CD4-positive, alpha-beta T cell treated with Interleukin-21 for 1 hour (primary cell): Measurements from ENCODE around the gene TOR2A.
"Not testable (repeated sequence)": the region's sequence is repeated elsewhere in the genome, so short reads cannot be mapped to it uniquely, and the experiment has no call there.

ENCODE experiments used
- DNase-seq: peaks from one replicate; pipeline ENCODE4 v3.0.0-alpha.2; 2020

TOR2A gene

GRCh38 chr9:127768698-127769097 is 33.6 kb upstream of the TOR2A start:
- no peak for DNase-seq

GRCh38 chr9:127767909-127768331 is 32.8 kb upstream of the TOR2A start:
- DNase-seq = no peak

DNA sequence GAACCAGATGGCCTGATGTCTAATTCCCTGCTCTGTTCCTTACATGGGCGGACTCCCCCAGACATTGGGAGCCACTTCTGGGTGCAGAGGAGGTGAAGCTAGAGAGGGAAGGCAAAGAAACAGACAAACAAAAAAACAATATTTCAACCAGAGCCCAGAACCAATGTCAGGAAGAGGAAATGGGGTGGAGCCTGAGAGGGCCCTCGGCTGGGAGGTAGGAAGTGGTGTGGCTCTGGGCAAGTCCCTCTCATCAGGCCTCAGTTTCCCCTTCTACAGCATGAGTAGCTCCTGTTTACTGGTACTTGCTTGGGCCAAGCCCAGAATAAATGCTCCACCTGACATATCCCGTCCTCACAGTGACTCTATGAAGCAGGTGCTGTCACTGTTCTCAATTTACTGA is 32.3 kb upstream of the TOR2A start:
- DNase-seq = peak; percentile 32

GRCh38 chr9:127765418-127765817 is 30.3 kb upstream of the TOR2A start:
- no peak for DNase-seq

GRCh38 chr9:127763918-127764384 is 28.9 kb upstream of the TOR2A start:
- peak; percentile 31 for DNase-seq

DNA sequence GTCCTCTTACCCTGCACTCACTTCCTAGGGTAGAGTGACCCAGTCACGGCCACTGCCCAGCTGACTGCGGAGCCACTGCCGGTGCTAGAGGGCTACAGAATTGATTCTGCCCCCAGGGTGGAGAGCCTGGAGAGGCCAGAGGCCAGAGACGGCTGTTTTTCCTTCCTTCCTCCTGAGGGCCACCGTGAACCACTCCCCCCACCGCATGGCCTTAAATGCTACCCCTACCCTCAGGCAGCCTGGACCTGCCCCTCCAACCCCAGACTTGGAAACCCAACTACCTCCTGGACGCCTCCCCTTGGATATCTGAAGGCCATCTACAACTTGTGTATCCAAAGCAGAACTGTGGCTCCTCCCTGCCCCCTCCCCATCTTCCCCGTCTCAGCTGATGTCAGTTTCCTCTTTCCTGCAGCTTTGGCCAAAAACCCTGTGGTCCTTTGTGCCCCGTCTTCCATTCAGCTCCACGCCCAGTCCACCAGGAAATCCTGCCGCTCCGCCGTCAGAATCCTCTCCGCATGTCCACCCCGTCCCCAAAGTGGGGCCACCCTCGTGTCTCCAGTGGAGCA is 27.1 kb upstream of the TOR2A start:
- no peak for DNase-seq

DNA sequence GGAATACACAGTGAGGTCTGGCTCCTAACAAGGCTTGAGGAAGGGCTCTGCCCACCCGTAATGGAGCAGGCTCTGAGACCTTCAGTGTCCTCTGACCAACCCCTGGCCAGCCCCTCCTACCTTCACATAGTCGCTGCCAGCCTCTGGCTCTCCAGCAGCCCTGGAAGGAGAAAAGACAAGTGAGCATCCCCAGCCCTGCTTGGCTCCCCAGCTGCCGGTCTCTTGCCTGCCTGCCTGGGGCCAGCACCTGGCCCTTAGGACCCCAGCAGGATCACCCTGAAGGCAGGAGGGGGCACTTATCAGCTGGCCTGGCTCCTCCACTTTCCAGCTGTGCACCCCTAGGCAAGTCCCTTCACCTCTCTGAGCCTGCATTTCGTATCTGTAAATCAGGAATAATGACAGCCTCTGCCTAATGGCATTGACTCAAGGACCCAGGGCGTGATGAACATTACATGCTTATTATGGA is 26.4 kb upstream of the TOR2A start:
- no peak for DNase-seq

GRCh38 chr9:127761061-127761460 is 26.0 kb upstream of the TOR2A start:
- DNase-seq = no peak

DNA sequence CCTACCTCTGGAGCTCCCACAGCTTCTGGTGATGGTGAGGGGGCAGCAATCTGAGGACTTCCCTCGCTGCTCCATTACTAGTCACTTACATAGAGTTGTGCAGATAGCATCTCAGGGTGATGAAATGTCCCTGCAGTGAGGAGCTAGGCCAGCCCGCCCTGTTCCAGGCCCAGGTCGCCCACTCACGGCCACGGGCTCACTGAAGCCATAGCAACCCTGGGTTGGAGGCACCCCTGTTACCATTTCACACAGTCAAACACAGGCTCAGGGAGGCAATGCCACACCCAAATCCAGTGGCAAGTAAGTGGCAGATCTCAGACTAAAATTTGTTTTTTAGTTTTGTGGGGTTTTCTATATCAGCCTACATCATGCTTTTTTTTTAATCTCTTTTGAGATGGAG is 23.7 kb upstream of the TOR2A start:
- DNase-seq = no peak

- not testable (repeated sequence) for DNase-seq
Measured at GRCh38 chr9:127756776-127757175, 21.7 kb upstream of the TOR2A start.

DNA sequence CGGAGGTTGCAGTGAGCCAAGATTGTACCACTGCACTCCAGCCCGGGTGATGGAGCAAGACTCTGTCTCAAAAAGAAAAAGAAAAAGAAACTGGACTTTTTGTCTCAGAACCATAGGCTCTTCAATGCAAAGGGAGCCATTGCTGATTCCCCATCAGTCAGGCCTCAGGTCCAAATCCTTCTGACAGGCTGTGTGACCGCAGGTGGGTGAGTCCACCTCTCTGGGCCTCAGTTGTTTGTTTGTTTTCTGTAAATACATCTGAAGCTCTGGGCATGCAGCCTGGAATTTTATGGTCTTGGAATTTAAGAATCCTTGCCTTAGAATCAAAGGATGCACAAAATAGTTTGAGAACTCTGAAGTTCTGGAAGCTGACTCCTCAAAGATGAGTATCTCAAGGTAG is 21.1 kb upstream of the TOR2A start:
- no peak for DNase-seq

DNA sequence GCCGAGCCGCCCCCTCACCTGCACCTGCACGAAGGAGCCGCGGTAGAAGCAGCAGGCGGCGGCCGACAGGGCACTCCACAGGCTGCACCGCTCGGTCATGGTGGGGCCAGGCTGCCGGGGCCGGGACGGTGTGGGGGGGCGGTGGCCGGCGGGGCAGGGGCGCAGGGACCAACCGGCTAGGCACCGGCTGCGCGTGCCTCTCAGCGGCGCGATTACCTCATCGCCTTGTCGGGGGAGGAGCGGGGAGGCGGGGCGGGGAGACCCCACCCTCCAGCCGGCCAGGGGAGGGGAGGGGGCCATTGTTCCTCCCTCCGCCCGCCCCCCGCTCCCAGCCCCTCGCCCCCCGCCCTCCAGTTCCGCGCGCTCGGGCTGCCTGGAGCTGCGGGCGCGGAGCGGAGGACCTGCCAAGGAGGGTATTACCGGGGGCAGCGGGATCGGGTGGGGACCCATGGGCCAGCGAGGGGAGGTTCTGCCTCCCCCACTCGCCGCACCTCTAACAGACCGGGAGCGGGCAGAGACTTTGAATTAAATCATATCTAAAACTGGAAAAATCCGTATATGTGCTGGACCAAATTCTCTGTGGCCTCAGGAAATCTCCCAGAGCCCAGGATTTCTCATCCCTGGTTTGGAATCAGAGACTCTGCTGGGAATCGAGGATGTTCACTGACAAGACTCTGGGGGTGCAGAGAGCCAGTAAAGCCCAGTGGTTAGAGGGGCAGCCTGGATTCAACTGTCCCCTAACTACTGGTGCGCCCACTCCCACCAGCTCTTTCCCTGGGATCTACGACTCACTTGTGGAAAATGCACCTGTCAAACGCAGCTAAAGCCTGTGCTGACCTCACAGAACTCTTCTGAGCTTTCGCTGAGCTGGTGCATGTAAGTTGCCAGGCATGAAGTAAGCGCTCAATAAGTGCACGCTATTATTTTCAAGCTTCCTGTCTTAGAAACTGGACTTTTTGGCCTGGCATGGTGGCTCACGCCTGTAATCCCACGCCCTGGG is 20.3 kb upstream of the TOR2A start:
- DNase-seq = no peak

DNA sequence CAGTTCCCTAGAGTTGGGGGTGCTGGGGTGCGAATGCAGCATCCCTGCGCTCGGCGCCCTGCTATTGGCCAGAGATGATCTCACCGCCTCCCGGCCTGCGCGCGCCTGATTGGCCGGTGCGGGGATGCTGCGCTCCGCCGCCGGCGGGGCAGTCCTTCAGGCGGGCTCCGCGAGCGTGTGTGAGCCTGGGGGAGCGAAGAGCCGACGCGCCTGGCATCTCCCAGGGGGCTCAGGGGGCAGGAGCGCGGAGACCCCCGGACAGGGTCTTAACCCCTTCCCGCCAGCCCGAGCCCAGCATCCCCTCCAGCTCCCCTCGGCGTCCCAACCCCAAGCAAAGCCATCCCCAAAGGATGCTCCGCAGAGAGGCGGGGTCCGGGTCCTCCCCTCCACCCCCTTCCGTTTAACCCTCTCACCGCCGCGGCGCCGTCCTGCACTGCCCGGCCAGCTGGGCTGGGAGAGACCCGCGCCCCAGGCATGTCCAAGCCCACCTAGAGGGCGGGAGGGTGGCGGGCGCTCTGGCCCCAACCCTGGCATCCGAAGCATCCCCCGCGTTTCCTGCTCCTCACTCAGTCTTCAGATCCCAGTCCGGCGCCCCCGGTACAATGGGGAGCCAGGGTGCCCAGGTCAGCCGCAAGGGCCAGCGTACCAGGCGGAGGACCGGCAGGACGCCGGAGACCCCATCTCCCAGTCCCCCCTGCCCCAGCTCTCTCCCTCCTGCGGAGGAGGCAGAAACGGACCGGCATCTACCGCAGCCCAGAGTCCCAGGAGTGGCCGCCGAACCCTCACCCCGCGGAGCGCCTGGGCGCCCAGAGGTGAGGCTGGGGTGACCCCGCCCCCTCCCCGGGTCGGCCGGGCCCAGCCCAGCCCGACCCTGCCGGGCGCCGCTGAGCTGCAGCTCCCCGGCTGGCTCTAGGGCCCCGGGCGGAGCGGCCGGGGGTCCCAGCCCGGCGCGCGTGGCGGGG is 19.3 kb upstream of the TOR2A start:
- DNase-seq = no peak

DNA sequence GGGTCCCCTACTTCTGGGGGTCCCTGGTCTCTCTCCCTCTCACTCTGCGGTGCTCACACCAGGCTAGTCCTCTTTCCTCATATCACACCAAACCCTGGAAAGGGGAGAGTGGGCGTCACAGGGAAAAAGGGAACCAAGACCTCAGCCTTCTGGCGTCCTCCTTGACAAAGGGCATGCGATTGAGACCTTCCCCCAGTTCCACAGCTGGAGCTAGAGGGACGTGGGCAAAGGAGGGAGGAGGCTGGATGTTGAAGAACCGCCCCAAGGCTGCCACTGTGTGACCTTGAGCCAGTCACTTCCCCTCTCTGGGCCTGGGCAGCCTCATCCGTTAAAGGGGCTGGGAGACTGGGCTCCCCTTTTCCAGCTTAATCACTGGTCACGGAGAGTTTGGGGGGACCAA is 18.5 kb upstream of the TOR2A start:
- no peak for DNase-seq

- DNase-seq = no peak
Measured at GRCh38 chr9:127753148-127753547, 18.1 kb upstream of the TOR2A start.

DNA sequence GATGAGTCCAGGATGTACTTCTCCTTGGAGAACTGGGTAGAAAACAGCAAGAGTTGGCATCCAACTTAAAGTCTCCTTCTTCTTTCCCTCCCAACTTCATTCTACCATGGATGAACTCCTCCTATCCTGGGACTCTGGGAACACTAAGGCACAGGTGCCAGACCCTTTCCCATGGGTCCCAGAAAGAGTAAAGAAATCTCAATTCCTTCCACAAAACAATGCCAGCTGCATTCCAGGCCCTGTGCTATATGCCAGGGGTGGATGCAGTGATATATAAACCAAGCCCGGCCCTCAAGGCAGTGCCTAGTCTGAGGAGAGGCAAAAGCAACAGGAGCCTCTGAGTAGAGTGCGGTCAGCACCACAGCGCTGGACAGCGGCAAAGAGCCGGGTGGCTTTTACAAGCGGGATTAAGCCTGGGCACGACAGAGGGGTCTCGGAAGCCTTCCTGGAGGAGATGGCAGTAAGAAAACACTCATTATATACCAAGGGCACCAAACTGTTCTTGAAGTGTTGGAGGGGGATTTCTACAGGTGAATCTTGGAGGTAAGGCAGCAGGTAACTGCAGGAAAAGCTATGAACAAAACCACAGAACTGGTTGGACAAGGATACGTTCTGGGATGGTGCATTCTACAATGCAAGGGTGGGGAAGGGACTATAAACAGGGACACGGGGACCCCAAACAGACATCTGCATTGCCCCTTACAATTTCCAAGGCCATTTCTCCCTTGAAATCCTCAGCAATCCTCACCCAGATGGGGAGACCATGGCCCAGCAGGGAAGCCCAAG is 16.4 kb upstream of the TOR2A start:
- DNase-seq = no peak

DNA sequence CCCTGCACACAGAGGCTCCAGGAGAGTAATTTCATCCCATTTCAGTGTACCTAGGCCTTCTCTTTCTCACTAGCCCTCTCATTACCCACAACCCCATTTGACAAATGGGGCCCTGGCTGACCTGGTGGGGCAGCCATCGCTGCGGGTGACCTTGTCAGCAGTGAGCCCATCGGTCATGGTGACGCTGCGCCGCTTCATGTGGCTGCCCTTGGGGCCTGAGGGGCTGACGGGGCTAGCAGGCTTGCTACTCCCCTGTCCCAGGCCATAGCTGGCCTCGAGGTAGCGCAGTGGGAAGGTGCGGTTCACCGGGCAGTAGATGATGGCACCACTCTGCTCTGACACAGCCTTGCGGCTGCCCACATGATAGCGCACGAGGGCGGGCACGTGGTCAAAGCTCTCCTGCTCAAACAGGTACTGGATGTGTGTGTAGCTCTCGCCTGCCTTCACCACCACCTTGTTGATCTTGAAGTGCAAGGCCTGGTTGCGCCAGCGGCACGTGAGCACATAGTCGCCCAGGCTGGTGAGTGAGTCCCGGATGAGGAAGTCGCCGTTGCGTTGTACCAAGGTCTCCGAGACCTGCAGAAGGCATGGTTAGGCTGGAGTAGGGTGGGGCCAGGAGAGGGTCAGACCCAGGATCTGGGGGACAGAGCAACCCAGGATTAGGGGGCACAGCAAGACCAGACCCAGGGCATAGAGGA is 14.1 kb upstream of the TOR2A start:
- no peak for DNase-seq

GRCh38 chr9:127746959-127747569 is 12.0 kb upstream of the TOR2A start:
- DNase-seq = peak; percentile 50

DNA sequence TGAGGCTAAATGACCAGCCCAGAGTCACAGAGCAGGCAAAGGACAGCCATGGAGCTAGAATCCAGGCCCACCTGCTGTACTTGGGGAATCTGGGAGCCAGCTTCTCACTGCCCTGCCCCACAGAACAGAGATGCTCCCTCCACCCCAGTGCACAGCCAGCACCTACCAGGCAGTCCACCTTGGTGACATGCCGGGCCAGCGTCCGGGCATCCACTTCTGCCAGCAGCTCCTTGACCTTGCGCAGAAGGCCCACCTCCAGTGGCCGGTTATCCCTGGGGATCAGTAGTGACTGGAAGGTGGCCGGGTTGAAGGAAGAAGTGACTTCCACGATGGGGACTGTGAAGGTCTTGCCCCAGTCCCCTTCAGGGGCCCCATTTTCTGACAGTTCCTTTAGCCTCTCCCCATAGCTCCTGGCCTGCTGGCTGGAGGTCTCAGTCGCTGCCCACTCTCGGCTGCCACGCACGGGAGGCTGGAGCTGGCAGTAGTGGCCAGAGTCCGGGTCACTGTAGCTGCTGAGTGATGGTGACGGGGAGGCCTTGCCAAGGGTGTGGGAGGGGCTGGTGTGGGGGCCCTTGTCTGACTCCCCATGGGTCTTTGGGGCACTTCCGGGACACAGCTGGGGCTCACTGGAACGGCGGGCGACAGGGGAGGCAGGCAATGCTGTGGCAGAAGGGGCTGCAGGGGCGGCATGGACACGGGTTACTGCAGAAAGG is 9.5 kb upstream of the TOR2A start:
- DNase-seq = no peak

- no peak for DNase-seq
Measured at GRCh38 chr9:127742435-127743088, 7.5 kb upstream of the TOR2A start.
